T-helper 2 cell treated with Interferon-gamma antibody and Interleukin-4, amounts not matched to agents 100 ng/mL and 5 ng/mL, for 36 hours (primary cell): ENCODE results near the gene RBM3. TPM values are rescaled to one million over a fixed set of nuclear protein-coding genes. Genes with fewer than 3 reads are reported as not detected.

Experiments
- intact Hi-C: fragments of 100-400 bp; cut with micrococcal nuclease; formaldehyde crosslinking; loops from one replicate; pipeline ENCODE4 v1.15.1; 2023
- total RNA-seq: library from RNA; stranded (reverse); gene quantifications from 2 replicates; pipeline ENCODE4 v1.2.3, GENCODE V29; 2022

RBM3 gene
- total RNA-seq, 1 donor from 2014 or later = 378 TPM

DNA sequence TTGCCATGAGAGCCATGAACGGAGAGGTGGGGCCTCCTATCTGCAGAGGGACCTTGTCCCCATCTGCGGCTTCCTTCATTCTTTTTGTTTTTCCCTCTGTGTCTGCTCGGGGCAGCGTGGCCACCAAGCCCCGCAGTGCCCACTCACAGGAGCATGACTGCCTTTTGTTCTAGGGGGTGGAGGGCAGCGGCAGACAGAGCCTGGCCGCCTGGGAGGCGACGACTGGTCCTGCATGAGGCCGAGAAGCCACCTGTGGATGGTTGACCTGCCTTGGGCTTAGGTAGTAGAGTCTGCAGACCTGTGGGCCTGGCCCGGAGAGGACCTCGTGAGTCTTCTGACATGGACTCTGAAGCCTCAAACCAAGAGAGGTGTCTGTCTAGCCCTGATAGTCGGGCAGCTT is 1.4 kb downstream of the RBM3 start:
- intact Hi-C loops = loop anchor here (2.0 to 10.0 kb wide), 2 partner anchors 119 to 225 kb away; partner anchors contain the start of gene SUV39H1

DNA sequence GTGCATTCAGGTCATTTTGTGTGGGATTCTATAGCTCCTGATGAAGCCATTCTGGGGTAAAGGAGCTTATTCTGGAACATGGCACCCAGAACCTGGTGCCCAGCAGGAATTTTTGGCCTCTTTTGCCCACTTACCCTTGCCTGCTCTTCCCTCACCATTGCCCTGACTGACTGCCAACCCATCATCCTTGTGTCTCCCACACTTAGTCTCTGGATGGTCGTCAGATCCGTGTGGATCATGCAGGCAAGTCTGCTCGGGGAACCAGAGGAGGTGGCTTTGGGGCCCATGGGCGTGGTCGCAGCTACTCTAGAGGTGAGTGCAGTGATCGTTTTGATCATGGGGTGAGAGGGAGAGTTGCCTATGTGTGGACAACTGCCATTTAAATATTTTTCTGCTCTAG is 1.8 kb downstream of the RBM3 start:
- intact Hi-C loops = loop anchor here (10.0 kb wide), 1 partner anchor 119 kb away; the partner anchor contains the start of gene SUV39H1

DNA sequence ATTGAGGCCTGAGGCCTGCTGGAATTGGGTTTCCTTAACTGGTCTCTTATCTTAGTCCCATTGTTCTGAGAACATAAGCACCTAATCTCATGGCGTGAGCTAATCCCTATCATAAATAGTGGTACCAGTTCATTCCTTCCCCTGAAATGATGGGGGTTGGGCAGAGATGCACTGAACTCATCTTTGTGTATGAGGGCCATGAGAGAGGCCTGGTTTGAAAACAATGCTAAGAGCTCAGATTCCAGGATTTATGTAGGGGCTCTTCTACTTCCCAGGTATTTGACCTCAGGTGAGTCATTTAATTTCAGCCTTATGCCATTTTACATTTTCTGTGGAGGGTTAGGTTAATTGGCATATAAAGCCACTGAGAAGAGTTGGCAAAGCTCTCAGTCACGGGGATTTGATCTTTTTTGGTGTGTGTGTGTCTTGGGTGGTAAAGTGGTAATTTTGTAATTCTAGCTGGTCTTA is 4.4 kb downstream of the RBM3 start:
- intact Hi-C loops = loop anchor here (10.0 kb wide), 1 partner anchor 116 kb away; the partner anchor contains the start of gene SUV39H1

DNA sequence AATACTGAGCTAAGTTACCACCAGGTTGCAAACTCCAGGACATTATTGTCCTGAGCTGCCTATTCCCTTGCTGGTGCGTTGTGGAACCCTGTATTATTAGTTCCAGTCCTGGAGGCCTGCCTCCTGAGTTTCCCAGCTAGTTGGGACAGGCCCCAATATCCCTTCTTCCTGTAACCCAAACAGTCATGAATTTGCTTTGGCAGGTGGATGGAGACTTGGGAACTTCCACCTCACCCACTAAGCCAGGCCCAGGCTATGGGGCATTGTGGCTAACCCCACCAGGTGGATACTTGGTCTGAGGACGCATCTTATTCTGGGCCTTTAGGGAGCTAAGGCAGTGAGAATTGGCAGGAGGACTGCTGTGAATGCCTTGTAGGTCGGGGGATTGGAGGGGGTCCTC is 5.0 kb downstream of the RBM3 start:
- intact Hi-C loops = loop anchor here (10.0 kb wide), 1 partner anchor 116 kb away; the partner anchor contains the start of gene SUV39H1

DNA sequence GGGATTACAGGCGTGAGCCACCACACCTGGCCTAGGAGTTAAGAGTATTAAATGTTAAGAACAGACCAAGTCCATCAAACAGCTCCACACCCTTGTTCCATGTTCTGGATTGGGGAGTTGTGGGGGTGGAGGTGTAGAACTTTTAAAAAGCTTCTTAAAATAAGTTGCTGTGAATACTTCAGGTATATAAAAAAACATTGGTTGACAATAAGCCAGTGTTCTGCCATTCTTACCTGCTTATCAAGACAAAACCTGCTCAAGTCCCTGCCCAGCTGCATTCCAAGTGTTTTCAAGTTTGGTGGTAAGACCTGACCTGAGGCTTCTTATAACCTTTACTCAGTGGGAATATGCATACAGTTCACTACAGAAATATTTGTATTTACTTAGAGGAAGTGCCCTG is 6.4 kb downstream of the RBM3 start:
- intact Hi-C loops = no loop called here

DNA sequence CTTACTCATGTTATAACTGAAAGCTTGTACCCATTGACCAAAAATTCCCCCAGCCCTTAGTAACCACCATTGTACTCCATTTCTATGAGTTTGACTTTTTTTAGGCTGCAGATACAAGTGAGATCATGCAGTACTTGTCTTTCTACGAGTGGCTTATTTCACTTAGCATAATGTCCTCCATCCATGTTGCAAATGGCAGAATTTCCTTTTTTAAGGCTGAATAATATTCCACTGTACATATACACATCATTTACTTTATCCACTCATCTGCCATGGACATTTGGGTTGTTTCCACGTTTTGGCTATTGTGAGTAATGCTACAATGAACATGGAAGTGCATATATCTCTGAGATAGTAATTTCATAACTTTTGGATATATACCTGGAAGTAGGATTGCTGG is 10.4 kb downstream of the RBM3 start:
- intact Hi-C loops = no loop called here

DNA sequence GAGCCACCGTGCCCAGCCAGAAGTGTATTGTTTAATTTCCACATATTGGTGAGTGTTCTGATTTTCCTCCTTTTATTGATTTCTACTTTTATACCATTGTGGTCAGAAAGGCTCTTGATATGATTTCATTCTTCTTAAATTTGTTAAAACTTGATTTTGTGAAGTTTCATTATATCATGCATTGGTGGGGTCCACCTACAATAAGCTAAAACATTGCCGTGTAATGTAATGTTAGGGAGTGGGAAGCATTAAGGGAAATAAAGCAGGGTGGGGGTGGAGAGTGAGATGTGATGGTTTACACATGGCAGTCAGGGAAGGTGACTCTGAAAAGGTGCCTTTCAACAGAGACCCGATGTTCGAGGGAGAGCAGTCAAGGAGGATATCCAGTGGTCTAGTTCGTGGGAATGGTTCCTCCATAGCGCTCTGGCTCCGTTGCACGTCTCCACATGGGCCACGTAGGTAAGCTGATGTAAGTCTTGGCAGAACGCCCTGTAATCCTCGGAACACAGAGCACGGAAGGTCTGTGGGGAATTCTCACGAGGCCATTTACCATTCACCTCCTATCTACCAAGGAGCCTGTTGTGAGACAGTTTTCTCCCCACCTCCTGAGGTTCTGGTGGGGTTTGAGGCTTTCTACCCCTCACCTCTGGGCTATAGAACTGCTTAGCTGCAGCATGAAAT is 15.3 kb downstream of the RBM3 start:
- intact Hi-C loops = no loop called here

DNA sequence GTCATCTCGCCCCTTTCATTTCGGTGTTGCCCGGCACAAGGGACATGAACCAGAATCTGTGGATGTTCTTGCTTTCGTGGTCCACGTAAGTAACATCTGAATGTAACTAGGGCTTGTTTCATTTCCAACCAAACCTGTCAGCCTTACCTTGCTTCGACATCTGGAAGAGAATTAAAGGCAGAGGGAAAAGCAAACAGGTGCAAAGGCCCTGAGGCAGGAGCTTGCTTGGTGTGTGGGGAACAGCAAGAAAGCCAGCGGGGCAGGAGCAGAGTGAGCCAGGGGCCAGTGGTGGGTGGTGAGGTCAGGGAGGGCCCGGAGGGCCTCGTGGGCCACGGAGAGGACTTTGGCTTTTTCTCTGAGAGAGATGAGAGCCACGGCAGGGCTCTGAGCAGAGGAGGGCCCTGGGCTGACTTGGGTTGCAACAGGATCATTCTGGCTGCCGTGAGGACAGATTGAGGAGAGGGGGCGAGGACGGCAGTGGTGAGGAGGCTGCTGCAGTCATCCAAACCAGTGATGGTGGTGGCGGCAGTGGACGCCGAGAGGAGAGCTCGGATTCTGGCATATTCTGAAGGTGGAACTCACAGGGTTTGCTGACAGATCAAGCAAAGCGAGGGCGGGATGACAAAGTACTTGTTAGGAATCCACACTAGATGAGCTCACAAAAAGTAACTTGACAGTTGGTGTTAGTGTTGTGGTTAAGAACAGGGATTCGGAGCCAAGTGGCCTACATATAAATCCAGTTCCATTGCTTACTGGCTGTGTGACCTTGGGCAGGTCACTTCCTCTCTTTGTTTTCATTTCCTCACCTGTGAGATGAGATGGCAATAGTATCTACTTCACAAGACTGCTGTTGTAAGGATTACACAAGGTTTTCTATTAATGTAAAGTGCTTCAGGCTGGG is 16.2 kb downstream of the RBM3 start:
- intact Hi-C loops = no loop called here

DNA sequence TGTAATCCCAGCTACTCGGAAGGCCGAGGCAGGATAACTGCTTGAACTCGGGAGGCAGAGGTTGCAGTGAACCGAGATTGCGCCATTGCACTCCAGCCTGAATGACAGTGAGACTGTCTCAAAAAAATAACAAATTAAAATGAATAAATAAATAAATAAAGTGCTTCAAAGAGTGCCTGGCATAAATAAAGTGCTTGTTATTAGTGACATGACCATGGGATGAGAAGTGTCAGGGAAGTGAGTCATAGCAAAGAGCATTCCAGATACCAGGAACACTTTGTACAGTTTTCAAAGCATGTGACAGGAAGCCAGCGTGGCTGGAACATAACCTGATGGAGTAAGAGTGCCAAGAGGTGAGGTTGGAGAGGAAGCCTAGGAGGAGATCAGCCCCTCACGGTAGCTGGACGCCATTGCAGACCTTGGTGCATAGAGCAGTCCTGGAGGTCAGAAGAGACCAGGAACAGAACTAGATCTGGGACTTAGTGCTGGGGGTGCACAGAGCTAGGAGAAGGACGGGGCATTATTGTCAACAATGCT is 17.0 kb downstream of the RBM3 start:
- intact Hi-C loops = no loop called here

DNA sequence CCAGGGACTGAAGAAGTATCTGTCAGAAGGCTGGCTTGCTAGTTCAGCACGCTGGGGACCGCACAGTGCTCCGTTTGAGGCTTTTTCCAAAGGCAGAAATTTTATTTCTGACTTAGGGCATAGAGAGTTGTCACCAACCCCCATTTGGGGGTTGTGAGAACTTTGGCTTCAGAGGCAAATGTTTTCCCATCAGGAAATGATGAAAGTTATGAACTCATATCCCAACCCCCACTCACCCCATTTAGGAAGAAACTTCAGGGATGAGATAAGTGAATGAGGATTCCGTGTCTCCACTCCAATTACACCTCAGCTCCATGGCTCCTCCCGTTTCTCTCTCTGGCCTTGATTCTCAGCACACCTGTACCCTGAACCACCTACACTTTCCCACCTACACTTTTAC is 18.7 kb downstream of the RBM3 start:
- intact Hi-C loops = no loop called here

DNA sequence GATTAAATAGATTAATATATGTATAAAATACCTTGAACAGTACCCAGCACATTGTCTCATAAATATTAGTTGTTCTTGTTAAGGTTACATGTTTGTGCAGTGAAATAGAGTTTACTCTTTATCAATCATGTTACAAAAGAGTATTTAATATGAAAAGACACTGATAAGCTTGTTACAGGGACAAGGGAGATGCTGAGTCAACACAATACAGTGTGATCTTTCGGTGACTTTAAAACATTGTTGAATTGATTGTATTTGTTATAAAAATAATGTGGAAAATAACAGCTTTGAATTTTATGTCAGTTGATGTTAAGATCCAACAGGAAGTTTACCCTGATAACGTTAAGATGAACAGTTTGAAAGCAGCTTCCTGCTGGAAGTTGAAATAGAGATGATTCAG is 21.6 kb downstream of the RBM3 start:
- intact Hi-C loops = loop anchor here (2.0 kb wide), 1 partner anchor 55 kb away; no protein-coding TSS in a partner anchor

DNA sequence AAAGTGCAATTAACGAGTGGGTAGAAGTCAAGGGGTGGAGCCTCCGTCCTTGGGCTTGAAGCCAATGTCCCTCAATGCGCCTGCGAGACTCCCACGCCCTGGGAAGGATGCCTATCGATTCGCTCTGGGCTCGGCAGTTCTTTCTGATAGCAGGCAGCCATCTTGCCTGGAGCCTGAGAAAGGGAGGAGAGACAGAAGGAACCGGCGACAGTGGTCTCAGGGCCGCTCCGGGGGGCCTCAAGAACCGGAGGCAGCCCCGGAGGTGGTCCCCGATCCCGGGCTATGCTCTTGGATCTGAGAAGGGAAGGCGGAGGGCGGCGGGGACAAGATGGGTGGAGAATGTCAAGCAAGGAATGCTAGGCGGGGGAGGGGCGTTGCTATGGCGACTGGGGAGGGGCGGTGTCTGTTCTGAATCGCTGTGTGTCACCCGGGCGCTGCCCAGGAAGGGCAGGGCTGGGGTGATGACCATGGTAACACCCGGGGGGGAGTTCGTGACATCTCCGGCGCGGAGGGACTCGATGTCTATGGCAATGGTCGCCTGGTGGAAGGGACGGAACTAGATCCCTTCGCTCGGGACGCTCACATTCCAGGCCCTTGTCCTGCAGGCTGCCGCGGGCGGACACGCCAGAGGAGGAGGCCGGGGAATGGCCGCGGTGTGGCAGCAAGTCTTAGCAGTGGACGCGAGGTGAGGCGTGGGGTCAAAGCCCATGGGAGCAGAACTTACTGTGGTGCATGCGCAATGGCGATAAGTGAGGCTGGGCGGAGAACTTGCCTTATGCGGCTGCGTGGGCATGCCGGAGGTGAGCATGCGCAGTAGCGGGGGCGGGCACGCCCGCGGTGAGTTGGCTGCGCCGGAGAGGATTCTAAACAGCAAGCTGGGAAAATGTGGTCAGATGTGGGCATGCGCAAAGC is 23.3 kb downstream of the RBM3 start, which contains the start of gene WDR13:
WDR13 (plus strand) TSS at position 140 of the 912 bp plus-strand sequence; CDS start at position 645, 505 bp downstream.
- intact Hi-C loops = loop anchor here (1.0 to 2.0 kb wide), 5 partner anchors 23 to 446 kb away; partner anchors contain the start of genes FTSJ1, RBM3 and TFE3

DNA sequence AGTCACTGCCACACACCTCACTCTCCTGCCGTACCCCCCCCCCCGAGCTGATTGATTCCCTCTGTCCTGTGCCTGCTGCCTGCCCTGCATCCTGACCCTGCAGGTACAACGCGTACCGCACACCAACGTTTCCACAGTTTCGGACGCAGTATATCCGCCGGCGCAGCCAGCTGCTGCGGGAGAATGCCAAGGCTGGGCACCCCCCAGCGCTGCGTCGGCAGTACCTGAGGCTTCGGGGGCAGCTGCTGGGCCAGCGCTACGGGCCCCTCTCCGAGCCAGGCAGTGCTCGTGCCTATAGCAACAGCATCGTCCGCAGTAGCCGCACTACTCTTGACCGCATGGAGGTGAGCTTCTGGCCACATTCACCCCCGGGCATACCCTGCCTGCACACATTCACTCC is 24.3 kb downstream of the RBM3 start:
- intact Hi-C loops = no loop called here

DNA sequence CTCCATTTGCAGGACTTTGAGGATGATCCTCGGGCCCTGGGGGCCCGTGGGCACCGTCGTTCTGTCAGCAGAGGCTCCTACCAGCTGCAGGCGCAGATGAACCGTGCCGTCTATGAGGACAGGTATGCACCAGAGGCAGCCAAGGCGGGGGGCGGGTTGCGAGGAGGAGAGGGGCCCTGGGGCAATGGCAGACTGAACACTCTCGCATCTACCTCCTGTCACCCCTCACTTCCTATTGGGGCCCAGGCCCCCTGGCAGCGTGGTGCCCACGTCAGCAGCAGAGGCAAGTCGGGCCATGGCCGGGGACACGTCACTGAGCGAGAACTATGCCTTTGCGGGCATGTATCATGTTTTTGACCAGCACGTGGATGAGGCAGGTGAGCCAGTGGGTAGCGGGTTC is 25.1 kb downstream of the RBM3 start:
- intact Hi-C loops = no loop called here

DNA sequence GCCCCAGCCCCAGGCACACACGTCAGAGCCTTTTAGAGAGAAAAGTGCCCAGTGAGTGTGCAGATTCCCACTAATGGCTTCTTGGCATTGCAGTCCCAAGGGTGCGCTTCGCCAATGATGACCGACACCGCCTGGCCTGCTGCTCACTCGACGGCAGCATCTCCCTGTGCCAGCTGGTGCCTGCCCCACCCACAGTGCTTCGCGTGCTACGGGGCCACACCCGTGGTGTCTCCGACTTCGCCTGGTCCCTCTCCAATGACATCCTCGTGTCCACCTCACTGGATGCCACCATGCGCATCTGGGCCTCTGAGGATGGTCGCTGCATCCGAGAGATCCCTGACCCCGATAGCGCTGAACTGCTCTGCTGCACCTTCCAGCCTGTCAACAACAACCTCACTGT is 25.9 kb downstream of the RBM3 start:
- intact Hi-C loops = no loop called here

DNA sequence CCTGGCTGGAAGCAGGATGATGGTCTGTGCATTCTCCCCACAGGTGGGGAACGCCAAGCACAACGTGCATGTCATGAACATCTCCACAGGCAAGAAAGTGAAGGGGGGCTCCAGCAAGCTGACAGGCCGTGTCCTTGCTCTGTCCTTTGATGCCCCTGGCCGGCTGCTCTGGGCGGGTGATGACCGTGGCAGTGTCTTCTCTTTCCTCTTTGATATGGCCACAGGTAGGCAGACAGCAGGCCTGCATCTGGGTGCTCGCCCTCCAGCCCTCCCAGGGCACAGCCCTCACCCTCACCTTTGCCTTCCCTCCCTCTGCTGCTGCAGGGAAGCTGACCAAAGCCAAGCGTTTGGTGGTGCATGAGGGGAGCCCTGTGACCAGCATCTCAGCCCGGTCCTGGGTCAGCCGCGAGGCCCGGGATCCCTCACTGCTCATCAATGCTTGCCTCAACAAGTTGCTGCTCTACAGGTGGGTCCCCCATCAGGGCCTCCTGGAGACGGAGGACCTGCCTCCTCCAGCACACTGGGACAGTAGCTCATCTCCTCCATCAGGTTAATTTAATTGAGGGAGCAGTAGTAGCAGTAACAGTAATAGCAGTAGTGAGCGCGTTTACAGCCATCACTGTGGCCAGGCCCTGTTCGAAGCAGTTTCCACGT is 27.6 kb downstream of the RBM3 start:
- intact Hi-C loops = no loop called here

DNA sequence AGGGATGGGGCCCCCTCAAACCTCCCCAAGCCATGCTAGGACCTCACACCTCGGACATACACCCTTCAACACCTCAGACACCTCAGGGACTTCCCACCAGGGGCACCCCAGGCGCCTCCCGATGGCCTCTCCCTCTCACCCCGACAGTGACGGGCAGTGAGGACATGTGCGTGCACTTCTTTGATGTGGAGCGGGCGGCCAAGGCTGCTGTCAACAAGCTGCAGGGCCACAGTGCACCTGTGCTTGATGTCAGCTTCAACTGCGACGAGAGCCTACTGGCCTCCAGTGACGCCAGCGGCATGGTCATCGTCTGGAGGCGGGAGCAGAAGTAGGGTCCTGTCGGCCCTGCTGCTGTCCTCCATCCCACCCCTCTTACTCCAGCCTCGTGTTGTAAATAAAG is 30.4 kb downstream of the RBM3 start:
- intact Hi-C loops = no loop called here

DNA sequence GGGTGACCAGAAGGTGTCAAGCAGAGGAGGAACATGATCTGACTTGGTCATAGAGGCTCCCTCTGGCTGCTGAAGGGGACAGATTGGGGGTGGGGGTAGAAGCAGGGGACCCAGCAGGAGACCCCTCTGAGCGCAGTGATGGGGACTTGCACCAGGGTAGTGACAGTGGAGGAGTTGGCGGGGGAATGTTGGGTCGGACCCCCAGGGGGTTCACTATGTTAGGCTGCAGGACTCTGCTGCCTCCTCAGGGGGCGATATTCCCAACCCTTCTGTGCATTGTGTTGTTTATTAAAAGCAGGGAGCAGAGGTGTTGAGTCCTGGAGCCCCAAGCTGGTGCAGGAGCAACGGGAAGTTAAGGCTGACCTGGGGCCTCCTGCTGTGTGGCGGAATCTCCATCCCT is 31.8 kb downstream of the RBM3 start:
- intact Hi-C loops = no loop called here

DNA sequence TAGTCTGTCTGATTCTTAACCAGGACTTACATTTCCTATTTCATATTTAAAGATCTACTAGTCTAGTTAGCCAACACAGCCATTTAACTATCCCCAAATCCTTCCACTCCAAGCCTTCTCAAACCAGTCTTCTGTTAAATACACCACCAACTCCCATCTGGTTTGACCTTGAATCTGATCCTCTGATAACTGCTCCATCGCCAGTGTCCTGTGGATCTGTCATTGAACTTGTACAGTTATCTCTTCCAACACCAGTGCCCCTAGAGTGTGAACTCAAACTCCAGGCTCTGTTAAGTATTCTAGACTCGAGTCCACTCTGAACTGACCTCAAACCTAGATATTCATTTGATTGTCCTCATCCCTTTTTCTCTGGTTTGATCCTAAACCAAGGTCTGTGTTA is 37.4 kb downstream of the RBM3 start:
- intact Hi-C loops = no loop called here

DNA sequence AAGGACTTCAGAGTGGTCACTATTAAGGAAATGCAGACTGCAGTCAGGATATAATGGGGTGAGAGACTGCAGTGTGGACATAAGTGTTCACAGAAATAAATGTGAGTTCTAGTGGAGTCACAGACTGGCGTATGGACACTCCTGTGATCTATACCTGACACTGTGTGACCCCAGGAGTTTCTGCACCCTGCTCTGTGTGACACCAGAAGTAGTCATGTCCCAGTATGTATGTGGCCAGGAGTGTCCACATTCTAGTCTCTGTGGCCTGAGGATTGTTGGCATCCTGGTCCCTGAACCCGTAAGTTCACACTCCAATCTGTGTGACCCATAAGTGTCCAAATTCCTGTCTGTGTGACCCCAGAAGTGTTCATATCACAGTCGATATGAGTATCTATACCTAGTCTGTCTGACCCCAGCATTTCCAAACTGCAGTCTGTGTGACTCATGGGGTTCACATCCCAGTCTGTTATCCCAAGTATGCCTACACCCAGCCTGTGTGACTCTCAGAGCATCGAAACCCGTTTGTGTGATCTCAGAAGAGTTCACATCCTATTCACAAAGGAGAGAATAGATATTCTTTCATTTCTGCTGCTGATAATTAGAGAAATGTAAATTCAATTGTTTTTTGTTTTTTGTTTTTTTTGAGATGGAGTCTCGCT is 39.3 kb downstream of the RBM3 start:
- intact Hi-C loops = no loop called here
